ENCODE measurements around the gene TFAM.
A peak's percentile ranks its signal among the peaks of the same experiment; 100 is the strongest.

TFAM gene

DNA sequence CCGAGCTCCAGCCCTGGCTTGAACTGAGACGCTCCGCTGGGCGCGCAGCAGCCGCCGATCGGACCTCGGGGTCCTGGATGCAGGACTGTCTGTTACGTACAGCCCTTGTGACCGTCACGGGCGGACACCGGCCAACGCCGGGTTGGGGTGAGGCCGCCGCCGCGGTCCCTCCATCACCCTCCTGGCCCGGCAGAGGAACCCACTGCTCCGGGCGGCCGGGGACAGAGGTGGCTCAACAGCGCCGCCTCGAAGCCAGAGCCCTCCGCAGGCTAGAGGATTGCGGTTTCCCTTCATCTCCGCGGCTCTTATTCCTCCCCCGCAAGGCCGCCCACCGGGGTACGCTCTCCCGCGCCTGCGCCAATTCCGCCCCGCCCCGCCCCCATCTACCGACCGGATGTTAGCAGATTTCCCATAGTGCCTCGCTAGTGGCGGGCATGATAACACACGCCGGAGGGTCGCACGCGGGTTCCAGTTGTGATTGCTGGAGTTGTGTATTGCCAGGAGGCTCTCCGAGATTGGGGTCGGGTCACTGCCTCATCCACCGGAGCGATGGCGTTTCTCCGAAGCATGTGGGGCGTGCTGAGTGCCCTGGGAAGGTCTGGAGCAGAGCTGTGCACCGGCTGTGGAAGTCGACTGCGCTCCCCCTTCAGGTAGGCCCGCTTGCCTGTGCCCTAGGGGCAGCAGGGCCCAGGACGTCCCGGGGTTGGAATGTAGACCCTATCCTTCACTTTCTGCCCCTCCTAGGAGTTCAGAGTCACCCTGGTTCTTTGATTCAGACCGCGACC lies at the start of gene TFAM:
TFAM (plus strand) TSS at position 412 of the 785 bp plus-strand sequence; CDS start at position 550, 138 bp downstream.
- DNase-seq (ENCODE audit: low read depth in 2 of 2): peak; percentile 95 to 97

DNA sequence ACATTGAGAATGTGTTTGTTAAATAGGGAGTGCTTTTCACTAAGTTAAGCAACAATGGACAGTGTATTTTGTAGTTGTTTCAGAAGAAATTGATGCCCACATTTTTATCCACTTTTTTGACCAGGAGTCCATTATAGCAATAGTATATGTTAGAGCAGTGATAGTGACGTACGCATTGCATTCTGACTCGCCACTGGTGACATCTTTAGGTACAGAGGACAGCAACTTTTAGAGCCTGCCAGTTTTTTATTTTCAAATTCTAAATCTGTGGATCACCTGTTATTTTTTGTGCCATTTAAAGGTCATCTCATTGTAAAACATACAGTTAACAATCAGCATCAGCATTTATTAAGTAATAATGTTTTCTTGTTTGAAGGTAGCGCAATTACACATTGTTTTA lies 49.0 kb upstream of the TFAM start:
- DNase-seq (ENCODE audit: low read depth in 2 of 2): no peak

GRCh38 chr10:58341422-58341821 lies 43.8 kb upstream of the TFAM start:
- no peak for DNase-seq (ENCODE audit: low read depth in 2 of 2)

- no peak for DNase-seq (ENCODE audit: low read depth in 2 of 2)
Observed at GRCh38 chr10:58341947-58342346, 43.3 kb upstream of the TFAM start.

- no peak for DNase-seq (ENCODE audit: low read depth in 2 of 2)
Observed at GRCh38 chr10:58347967-58348366, 37.2 kb upstream of the TFAM start.

GRCh38 chr10:58348571-58349033 lies 36.6 kb upstream of the TFAM start:
- DNase-seq (ENCODE audit: low read depth in 2 of 2): no peak

- no peak for DNase-seq (ENCODE audit: low read depth in 2 of 2)
Observed at GRCh38 chr10:58350023-58350422, 35.2 kb upstream of the TFAM start.

DNA sequence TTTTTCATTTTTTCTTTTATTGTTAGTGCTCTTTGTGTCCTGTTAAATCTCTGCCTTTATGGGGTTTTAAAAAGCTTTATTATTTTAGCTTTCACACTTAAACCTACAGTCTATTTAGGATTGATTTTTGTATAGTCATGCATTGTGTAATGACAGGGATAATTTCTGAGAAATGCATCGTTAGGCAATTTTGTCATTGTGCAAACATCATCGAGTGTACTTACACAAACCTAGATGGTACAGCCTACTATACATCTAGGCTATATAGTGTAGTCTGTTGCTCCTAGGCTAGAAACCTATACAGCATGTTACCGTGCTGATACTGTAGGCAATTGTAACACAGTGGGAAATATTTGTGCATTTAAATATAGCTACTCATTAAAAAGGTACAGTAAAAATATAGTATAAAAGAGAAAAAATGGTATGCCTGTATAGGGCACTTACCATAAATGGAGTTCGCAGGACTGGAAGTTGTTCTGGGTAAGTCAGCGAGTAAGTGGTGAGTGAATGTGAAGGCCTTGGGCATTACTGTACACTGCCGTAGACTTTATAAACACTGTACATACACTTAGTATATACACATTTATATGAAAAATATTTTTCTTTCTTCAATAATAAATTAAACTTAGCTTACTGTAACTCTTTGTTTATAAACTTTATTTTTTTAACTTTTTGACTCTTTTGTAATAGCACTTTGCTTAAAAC lies 34.4 kb upstream of the TFAM start:
- DNase-seq (ENCODE audit: low read depth in 2 of 2): no peak

GRCh38 chr10:58351616-58352578 lies 33.3 kb upstream of the TFAM start:
- no peak for DNase-seq (ENCODE audit: low read depth in 2 of 2)

- DNase-seq (ENCODE audit: low read depth in 2 of 2): no peak
Observed at GRCh38 chr10:58352956-58353610, 32.1 kb upstream of the TFAM start.

- DNase-seq (ENCODE audit: low read depth in 2 of 2): no peak
Observed at GRCh38 chr10:58356756-58357155, 28.5 kb upstream of the TFAM start.

GRCh38 chr10:58358314-58358933 lies 26.8 kb upstream of the TFAM start:
- no peak for DNase-seq (ENCODE audit: low read depth in 2 of 2)

- DNase-seq (ENCODE audit: low read depth in 2 of 2): no peak
Observed at GRCh38 chr10:58358947-58359346, 26.3 kb upstream of the TFAM start.

- DNase-seq (ENCODE audit: low read depth in 2 of 2): no peak
Observed at GRCh38 chr10:58359541-58359940, 25.7 kb upstream of the TFAM start.

- no peak for DNase-seq (ENCODE audit: low read depth in 2 of 2)
Observed at GRCh38 chr10:58360412-58361004, 24.7 kb upstream of the TFAM start.

GRCh38 chr10:58361353-58361752 lies 23.9 kb upstream of the TFAM start:
- DNase-seq (ENCODE audit: low read depth in 2 of 2): no peak

GRCh38 chr10:58362027-58362789 lies 23.0 kb upstream of the TFAM start:
- no peak for DNase-seq (ENCODE audit: low read depth in 2 of 2)

- no peak for DNase-seq (ENCODE audit: low read depth in 2 of 2)
Observed at GRCh38 chr10:58367069-58367468, 18.1 kb upstream of the TFAM start.

- DNase-seq (ENCODE audit: low read depth in 2 of 2): no peak
Observed at GRCh38 chr10:58371473-58371872, 13.7 kb upstream of the TFAM start.

Data from stimulated activated CD8-positive, alpha-beta memory T cell treated with anti-CD3 and anti-CD28 coated beads, Interleukin-2, amount 100 ng/mL, for 48 hours (primary cell).